GM18498 (cell line): ENCODE results near the gene MARCHF3.
"Not testable (repeated sequence)": the region's sequence is repeated elsewhere in the genome, so short reads cannot be mapped to it uniquely, and the experiment has no call there.

ENCODE experiments used
- ATAC-seq: cut with Tn5 transposase; IDR thresholded peaks from one replicate; pipeline ENCODE4 v1.9.1; 2021; ENCODE audit warnings: mild to moderate bottlenecking, moderate library complexity; ENCODE audit not compliant: unreplicated experiment

MARCHF3 gene

GRCh38 chr5:126961702-126962101, 68.7 kb downstream of the MARCHF3 start:
- peak; percentile 58 for ATAC-seq

- ATAC-seq, result no peak
These were observed 69.2 kb downstream of the MARCHF3 start for GRCh38 chr5:126961128-126961527.

GRCh38 chr5:126959188-126959587, 71.2 kb downstream of the MARCHF3 start:
- ATAC-seq, result no peak

- no peak for ATAC-seq
These were observed 73.4 kb downstream of the MARCHF3 start for GRCh38 chr5:126956991-126957390.

- no peak for ATAC-seq
These were observed 75.4 kb downstream of the MARCHF3 start for GRCh38 chr5:126954981-126955380.

- ATAC-seq, result no peak
These were observed 76.7 kb downstream of the MARCHF3 start for GRCh38 chr5:126953640-126954039.

- ATAC-seq, result no peak
These were observed 80.9 kb downstream of the MARCHF3 start for GRCh38 chr5:126949475-126949874.

GRCh38 chr5:126948453-126948852, 81.9 kb downstream of the MARCHF3 start:
- no peak for ATAC-seq

- ATAC-seq, result peak; percentile 13
These were observed 82.4 kb downstream of the MARCHF3 start for GRCh38 chr5:126948011-126948355.

- ATAC-seq, result peak; percentile 92
These were observed 83.0 kb downstream of the MARCHF3 start for GRCh38 chr5:126947146-126948010.

- not testable (repeated sequence) for ATAC-seq
These were observed 87.5 kb downstream of the MARCHF3 start for GRCh38 chr5:126942908-126943307.

- ATAC-seq, result no peak
These were observed 89.0 kb downstream of the MARCHF3 start for GRCh38 chr5:126941403-126941802.

- ATAC-seq, result no peak
These were observed 90.5 kb downstream of the MARCHF3 start for GRCh38 chr5:126939887-126940286.

- ATAC-seq, result no peak
These were observed 91.9 kb downstream of the MARCHF3 start for GRCh38 chr5:126938466-126938865.

- ATAC-seq, result no peak
These were observed 92.6 kb downstream of the MARCHF3 start for GRCh38 chr5:126937771-126938170.

- ATAC-seq, result no peak
These were observed 93.5 kb downstream of the MARCHF3 start for GRCh38 chr5:126936775-126937418.

- ATAC-seq, result no peak
These were observed 98.2 kb downstream of the MARCHF3 start for GRCh38 chr5:126931963-126932660.

GRCh38 chr5:126928041-126928440, 102.3 kb downstream of the MARCHF3 start:
- ATAC-seq, result no peak

GRCh38 chr5:126927429-126927828, 102.9 kb downstream of the MARCHF3 start:
- no peak for ATAC-seq

GRCh38 chr5:126926187-126926586, 104.2 kb downstream of the MARCHF3 start:
- no peak for ATAC-seq

GRCh38 chr5:126925482-126925881, 104.9 kb downstream of the MARCHF3 start:
- ATAC-seq, result no peak
